GM18520 (cell line): ENCODE results near the gene GBP1.
"Not testable (repeated sequence)": the region's sequence is repeated elsewhere in the genome, so short reads cannot be mapped to it uniquely, and the experiment has no call there.

Source experiments
- ATAC-seq: cut with Tn5 transposase; IDR thresholded peaks from one replicate; pipeline ENCODE4 v1.9.1; 2021; ENCODE audit not compliant: unreplicated experiment

Gene GBP1

GRCh38 chr1:89051955-89052312 lies 13.1 kb downstream of the GBP1 start:
- no peak for ATAC-seq

- no peak for ATAC-seq
These were observed 13.6 kb downstream of the GBP1 start for GRCh38 chr1:89051300-89051954.

GRCh38 chr1:89050649-89051033 lies 14.4 kb downstream of the GBP1 start:
- ATAC-seq: no peak

- not testable (repeated sequence) for ATAC-seq
These were observed 14.9 kb downstream of the GBP1 start for GRCh38 chr1:89049901-89050648.

GRCh38 chr1:89049187-89049586 lies 15.8 kb downstream of the GBP1 start:
- not testable (repeated sequence) for ATAC-seq

GRCh38 chr1:89047734-89048133 lies 17.3 kb downstream of the GBP1 start:
- ATAC-seq: no peak

GRCh38 chr1:89046318-89047183 lies 18.5 kb downstream of the GBP1 start:
- ATAC-seq: peak; percentile 95

- ATAC-seq: no peak
These were observed 19.9 kb downstream of the GBP1 start for GRCh38 chr1:89044970-89045721.

- ATAC-seq: no peak
These were observed 21.1 kb downstream of the GBP1 start for GRCh38 chr1:89043940-89044339.

GRCh38 chr1:89042491-89042890 lies 22.5 kb downstream of the GBP1 start:
- ATAC-seq: no peak

- ATAC-seq: no peak
These were observed 23.3 kb downstream of the GBP1 start for GRCh38 chr1:89041721-89042120.

- ATAC-seq: peak; percentile 96
These were observed 23.8 kb downstream of the GBP1 start for GRCh38 chr1:89041119-89041641.

- ATAC-seq: no peak
These were observed 24.7 kb downstream of the GBP1 start for GRCh38 chr1:89040315-89040626.

GRCh38 chr1:89037186-89037585 lies 27.8 kb downstream of the GBP1 start:
- no peak for ATAC-seq

GRCh38 chr1:89035080-89035479 lies 29.9 kb downstream of the GBP1 start:
- ATAC-seq: no peak

- ATAC-seq: not testable (repeated sequence)
These were observed 31.0 kb downstream of the GBP1 start for GRCh38 chr1:89034004-89034403.

- ATAC-seq: not testable (repeated sequence)
These were observed 36.0 kb downstream of the GBP1 start for GRCh38 chr1:89029051-89029450.

GRCh38 chr1:89025928-89026327 lies 39.1 kb downstream of the GBP1 start:
- no peak for ATAC-seq

- ATAC-seq: no peak
These were observed 42.0 kb downstream of the GBP1 start for GRCh38 chr1:89023026-89023425.

- peak; percentile 45 for ATAC-seq
These were observed 42.6 kb downstream of the GBP1 start, which contains the start of gene GBP3 for GRCh38 chr1:89022167-89022959. GBP3 (minus strand) TSS chr1:89022866; CDS start chr1:89020721, 2,145 bp downstream.
